HG03196 (cell line): ENCODE data around the gene CTLA4.

ENCODE experiments used
- ATAC-seq: cut with Tn5 transposase; IDR thresholded peaks from one replicate; pipeline ENCODE4 v1.9.1; 2021; ENCODE audit not compliant: unreplicated experiment

The CTLA4 gene

GRCh38 chr2:203890733-203891132 is 23.2 kb downstream of the CTLA4 start:
- no peak for ATAC-seq

GRCh38 chr2:203891474-203891873 is 23.9 kb downstream of the CTLA4 start:
- ATAC-seq, result no peak

GRCh38 chr2:203892207-203892606 is 24.6 kb downstream of the CTLA4 start:
- no peak for ATAC-seq

DNA sequence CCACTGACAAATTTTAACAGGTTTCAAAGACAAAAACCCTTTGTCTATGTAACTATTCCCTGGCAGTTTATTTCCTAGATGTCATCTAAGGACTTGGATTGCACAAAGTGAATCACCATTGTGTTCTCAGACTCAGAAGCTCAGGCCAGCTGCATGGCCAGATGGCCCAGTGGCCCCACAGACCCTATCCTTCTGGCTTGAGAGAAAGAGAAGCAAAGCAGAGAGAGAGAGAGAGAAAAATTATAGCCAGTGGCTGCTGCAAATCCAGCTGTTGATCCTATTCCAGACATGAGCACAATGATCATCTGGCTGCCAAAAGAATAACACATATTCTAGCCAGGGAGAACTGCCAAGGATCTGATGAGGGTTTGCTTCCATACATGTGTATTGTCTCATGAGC is 25.8 kb downstream of the CTLA4 start:
- no peak for ATAC-seq

DNA sequence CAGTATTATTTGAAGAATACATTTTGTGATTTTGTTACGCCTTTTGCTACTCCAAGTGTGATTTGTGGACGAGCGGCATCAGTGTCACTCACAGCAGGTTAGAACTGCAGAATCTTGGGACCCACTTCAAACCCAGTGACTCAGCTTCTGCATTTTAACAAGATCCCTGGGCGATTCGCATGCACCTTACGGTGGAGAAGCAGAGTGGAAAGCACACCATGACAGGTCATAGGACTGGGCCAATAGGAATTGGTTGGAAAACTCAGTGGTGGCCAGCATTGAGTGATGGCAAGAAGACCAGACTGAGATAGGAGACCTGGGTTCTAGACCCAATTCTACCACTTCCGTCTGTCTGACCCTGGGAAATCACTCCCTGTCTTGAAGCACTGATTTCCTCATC is 26.3 kb downstream of the CTLA4 start:
- ATAC-seq, result no peak

GRCh38 chr2:203894262-203894661 is 26.7 kb downstream of the CTLA4 start:
- no peak for ATAC-seq

GRCh38 chr2:203897544-203897943 is 30.0 kb downstream of the CTLA4 start:
- no peak for ATAC-seq

DNA sequence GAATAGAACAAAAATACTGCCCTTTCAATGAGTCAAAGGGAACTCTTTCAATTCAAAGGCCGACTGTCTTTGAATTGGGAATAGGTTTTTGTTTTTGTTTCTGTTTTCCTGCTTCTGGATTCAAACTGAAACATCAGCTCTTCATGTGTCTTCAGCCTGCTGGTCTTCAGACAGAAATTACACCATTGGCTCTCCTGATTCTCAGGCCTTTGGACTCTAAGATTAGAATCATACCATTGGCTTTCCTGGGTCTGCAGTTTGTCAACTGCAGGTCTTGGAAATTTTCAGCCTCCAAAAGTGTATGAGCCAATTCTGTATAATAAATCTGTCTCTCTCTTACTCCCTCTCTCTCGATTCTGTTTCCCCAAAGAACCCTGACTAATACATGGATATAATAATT is 31.1 kb downstream of the CTLA4 start:
- no peak for ATAC-seq

- ATAC-seq, result no peak
Observed at GRCh38 chr2:203900253-203900652, 32.7 kb downstream of the CTLA4 start.

DNA sequence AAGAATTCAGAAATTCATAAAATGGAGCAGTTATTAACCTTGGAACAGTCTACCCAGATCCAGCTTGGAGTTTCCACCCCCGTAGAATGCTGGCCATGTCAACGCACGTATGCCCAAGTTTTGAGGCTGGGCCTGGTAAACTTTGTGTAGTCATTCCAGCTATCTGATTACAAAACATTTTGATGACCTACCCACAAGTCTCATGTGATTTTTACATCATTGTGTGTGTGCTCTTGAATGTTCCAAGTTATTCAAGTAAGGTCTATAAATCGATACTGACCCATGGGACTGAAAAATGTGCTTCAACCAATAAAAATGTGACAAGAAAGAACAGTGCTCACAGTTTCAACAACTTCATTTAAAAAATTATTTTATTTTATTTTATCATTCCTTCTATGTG is 36.5 kb downstream of the CTLA4 start:
- ATAC-seq, result no peak

DNA sequence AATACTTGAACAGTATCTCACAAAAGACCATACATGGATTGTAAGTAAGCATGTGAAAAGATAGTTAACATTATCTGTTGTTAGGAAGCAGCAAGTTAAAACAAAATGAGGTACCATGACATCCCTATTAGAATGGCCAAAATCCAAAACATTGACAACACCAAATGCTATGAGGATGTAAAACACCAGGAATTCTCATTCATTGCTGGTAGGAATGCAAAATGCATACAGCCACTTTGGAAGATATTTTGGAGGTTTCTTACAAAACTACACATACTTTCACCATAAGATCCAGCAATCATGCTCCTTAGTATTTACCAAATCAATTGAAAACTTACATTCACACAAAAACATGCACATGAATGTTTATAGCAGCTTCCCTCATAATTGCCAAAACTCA is 38.1 kb downstream of the CTLA4 start:
- ATAC-seq, result no peak

GRCh38 chr2:203908066-203908796 is 40.7 kb downstream of the CTLA4 start:
- no peak for ATAC-seq

GRCh38 chr2:203908797-203909185 is 41.2 kb downstream of the CTLA4 start:
- no peak for ATAC-seq

DNA sequence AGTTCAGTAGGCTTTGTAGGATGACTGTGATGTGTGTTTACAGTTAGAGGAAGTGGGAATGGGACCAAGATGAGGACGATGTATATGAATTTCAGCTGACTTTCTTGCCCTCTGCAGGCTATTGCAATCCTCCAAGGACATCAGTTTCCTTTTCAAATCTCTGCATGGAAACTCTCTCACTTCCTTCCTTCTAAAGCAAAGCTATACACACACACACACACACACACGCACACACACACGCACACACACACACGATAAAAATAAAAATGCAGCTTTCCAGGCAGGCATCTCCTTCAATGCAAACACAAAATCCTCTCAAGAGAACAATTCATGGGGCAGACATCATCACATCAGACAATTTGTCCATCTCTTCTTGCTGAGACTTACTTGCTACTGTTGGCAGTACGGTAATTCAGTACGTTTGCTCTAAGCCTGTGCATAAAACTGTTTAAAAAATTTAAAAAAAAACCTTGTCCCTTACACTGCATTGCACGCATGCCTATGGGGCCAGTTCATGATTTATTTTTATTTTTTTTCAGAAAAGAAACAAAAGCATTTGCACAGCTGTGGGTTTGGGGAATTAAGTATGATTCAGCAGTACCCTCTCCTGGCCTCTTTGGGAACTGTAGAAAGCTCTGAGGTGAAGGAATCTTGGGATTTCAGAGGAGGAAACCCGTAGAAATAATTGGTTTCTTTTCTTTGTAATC is 41.8 kb downstream of the CTLA4 start:
- no peak for ATAC-seq

GRCh38 chr2:203909974-203910373 is 42.4 kb downstream of the CTLA4 start:
- no peak for ATAC-seq

- no peak for ATAC-seq
Observed at GRCh38 chr2:203913947-203914346, 46.4 kb downstream of the CTLA4 start.

- ATAC-seq, result no peak
Observed at GRCh38 chr2:203914546-203915182, 47.1 kb downstream of the CTLA4 start.

GRCh38 chr2:203915256-203915655 is 47.7 kb downstream of the CTLA4 start:
- no peak for ATAC-seq

- ATAC-seq, result no peak
Observed at GRCh38 chr2:203916756-203917155, 49.2 kb downstream of the CTLA4 start.

- no peak for ATAC-seq
Observed at GRCh38 chr2:203918264-203918663, 50.7 kb downstream of the CTLA4 start.

- no peak for ATAC-seq
Observed at GRCh38 chr2:203918839-203919238, 51.3 kb downstream of the CTLA4 start.
